DOHH2 (cell line): ENCODE results near the gene SCGB1C2.

Experiments used
- EZH2phosphoT487 ChIP-seq: fragments of 200-600 bp; sonication (generic); IDR thresholded peaks from 2 replicates; pipeline ENCODE4 v1.6.1; 2017; ENCODE audit warnings: borderline replicate concordance, mild to moderate bottlenecking, antibody characterized with exemption, low read length, moderate library complexity, mixed read lengths
- TF ChIP-seq, protein P1 (sequence below): fragments of 200-600 bp; sonication (generic); IDR thresholded peaks from one replicate; pipeline ENCODE4 v1.5.1; 2014; ENCODE audit warnings: antibody characterized with exemption, mild to moderate bottlenecking, low read depth, low read length; ENCODE audit not compliant: poor library complexity, severe bottlenecking

DNA sequence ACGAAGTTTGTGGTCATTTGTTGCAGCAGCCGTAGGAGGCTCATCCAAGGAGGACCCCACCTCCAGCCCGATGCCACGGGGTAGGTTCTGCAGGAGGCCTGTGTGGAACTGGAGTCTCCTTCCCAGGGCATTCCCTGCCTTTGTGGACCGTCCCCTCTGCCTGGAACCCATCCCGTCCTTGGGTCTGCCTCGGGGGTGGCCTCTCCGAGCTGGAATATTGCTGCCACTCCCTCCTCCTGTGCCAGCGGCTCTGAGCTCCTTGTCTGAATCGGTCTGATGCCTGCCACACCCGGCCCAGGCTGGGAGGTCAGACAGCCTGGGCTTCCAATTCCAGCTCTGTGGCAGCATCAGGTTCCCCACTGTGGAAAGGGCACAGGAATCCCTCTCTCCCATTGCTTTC, 25.3 kb downstream of the SCGB1C2 start:
- TF ChIP-seq, protein P1, sequence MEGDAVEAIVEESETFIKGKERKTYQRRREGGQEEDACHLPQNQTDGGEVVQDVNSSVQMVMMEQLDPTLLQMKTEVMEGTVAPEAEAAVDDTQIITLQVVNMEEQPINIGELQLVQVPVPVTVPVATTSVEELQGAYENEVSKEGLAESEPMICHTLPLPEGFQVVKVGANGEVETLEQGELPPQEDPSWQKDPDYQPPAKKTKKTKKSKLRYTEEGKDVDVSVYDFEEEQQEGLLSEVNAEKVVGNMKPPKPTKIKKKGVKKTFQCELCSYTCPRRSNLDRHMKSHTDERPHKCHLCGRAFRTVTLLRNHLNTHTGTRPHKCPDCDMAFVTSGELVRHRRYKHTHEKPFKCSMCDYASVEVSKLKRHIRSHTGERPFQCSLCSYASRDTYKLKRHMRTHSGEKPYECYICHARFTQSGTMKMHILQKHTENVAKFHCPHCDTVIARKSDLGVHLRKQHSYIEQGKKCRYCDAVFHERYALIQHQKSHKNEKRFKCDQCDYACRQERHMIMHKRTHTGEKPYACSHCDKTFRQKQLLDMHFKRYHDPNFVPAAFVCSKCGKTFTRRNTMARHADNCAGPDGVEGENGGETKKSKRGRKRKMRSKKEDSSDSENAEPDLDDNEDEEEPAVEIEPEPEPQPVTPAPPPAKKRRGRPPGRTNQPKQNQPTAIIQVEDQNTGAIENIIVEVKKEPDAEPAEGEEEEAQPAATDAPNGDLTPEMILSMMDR = no peak
- TF ChIP-seq EZH2phosphoT487 = no peak
